HEK293 (cell line): ENCODE measurements around the gene PSMD3.

Experiments
- CTCF ChIA-PET: fragments of 350-600 bp; formaldehyde crosslinking; extraction: SDS; loops from one replicate; lab custom pipeline; 2021; ENCODE audit warnings: antibody characterized with exemption; lab: Yijun Ruan, JAX
- POLR2A ChIA-PET: fragments of 300-600 bp; formaldehyde crosslinking; extraction: SDS; loops from one replicate; lab custom pipeline; 2020; ENCODE audit warnings: antibody characterized with exemption, inconsistent platforms; lab: Yijun Ruan, JAX
- H3K27ac ChIP-seq: fragments of 200-500 bp; sonication (Bioruptor generic); 2 replicates; pipeline ENCODE4 v1.5.1; 2014; ENCODE audit warnings: low read depth, low read length, control low read depth, inconsistent platforms; ENCODE audit errors: extremely low read depth
- H3K36me3 ChIP-seq, 2 experiments: fragments of 200-500 bp in 1 of 2; sonication (Bioruptor generic) in 1 of 2; 1 replicate in 1 of 2; 2 replicates in 1 of 2; pipeline ENCODE4 v1.5.1; 2014 to 2017; ENCODE audit warnings: inconsistent platforms in 2 of 2, low read length in 2 of 2; ENCODE audit not compliant: control insufficient read depth in 2 of 2, insufficient read depth in 1 of 2
- H3K4me1 ChIP-seq: fragments of 200-500 bp; sonication (Bioruptor generic); 2 replicates; pipeline ENCODE4 v1.5.1; 2014; ENCODE audit warnings: mild to moderate bottlenecking, low read length, inconsistent platforms; ENCODE audit not compliant: control insufficient read depth, insufficient read depth
- H3K4me3 ChIP-seq: 2 replicates; pipeline ENCODE4 v1.5.1; 2011; ENCODE audit warnings: low read depth, mild to moderate bottlenecking, control low read depth, low read length, moderate library complexity
- H3K9me3 ChIP-seq: fragments of 200-500 bp; sonication (Bioruptor generic); 2 replicates; pipeline ENCODE4 v1.5.1; 2014; ENCODE audit warnings: low read depth, low read length, inconsistent platforms; ENCODE audit not compliant: control insufficient read depth, insufficient read depth
- KLF7 ChIP-seq: fragments of 450-650 bp; formaldehyde crosslinking; IDR thresholded peaks from 2 replicates; pipeline ENCODE4 v1.5.1; 2016; ENCODE audit warnings: missing biosample characterization, missing genetic modification characterization, borderline replicate concordance
- MZF1 ChIP-seq: fragments of 450-650 bp; formaldehyde crosslinking; IDR thresholded peaks from 2 replicates; pipeline ENCODE4 v1.5.1; 2017; ENCODE audit warnings: missing biosample characterization, missing genetic modification characterization, borderline replicate concordance
- RBAK ChIP-seq: fragments of 450-650 bp; formaldehyde crosslinking; IDR thresholded peaks from 2 replicates; pipeline ENCODE4 v1.5.1; 2016; ENCODE audit warnings: missing biosample characterization, missing genetic modification characterization
- TRIM28 ChIP-seq: IDR thresholded peaks from 2 replicates; pipeline ENCODE4 v1.6.1; 2011; ENCODE audit warnings: low read length, control low read depth, borderline replicate concordance
- ZBTB17 ChIP-seq: fragments of 450-650 bp; formaldehyde crosslinking; IDR thresholded peaks from 2 replicates; pipeline ENCODE4 v1.5.1; 2016; ENCODE audit warnings: missing biosample characterization, missing genetic modification characterization
- ZNF112 ChIP-seq: fragments of 450-650 bp; formaldehyde crosslinking; IDR thresholded peaks from 2 replicates; pipeline ENCODE4 v1.5.0; 2017; ENCODE audit warnings: missing biosample characterization, missing genetic modification characterization
- ZNF2 ChIP-seq: fragments of 450-650 bp; formaldehyde crosslinking; IDR thresholded peaks from 2 replicates; pipeline ENCODE4 v1.5.1; 2016; ENCODE audit warnings: missing biosample characterization, missing genetic modification characterization
- ZNF214 ChIP-seq: fragments of 450-650 bp; formaldehyde crosslinking; IDR thresholded peaks from 2 replicates; pipeline ENCODE4 v1.5.1; 2017; ENCODE audit warnings: missing biosample characterization, mild to moderate bottlenecking, missing genetic modification characterization, borderline replicate concordance
- ZNF391 ChIP-seq: fragments of 450-650 bp; formaldehyde crosslinking; IDR thresholded peaks from 2 replicates; pipeline ENCODE4 v1.5.1; 2016; ENCODE audit warnings: low read depth, missing biosample characterization, missing genetic modification characterization, borderline replicate concordance
- ZNF423 ChIP-seq: fragments of 450-650 bp; formaldehyde crosslinking; IDR thresholded peaks from 2 replicates; pipeline ENCODE4 v1.5.1; 2016; ENCODE audit warnings: missing biosample characterization, missing genetic modification characterization
- ZNF561 ChIP-seq: fragments of 450-650 bp; IDR thresholded peaks from 2 replicates; pipeline ENCODE4 v1.5.1; 2018; ENCODE audit warnings: missing biosample characterization, missing genetic modification characterization, borderline replicate concordance
- ZNF600 ChIP-seq: fragments of 450-650 bp; formaldehyde crosslinking; IDR thresholded peaks from 2 replicates; pipeline ENCODE4 v1.5.1; 2016; ENCODE audit warnings: missing biosample characterization, missing genetic modification characterization
- ZNF654 ChIP-seq: fragments of 450-650 bp; formaldehyde crosslinking; IDR thresholded peaks from 2 replicates; pipeline ENCODE4 v1.5.1; 2016; ENCODE audit warnings: low read depth, missing biosample characterization, missing genetic modification characterization
- ZNF660 ChIP-seq: fragments of 450-650 bp; IDR thresholded peaks from 2 replicates; pipeline ENCODE4 v1.5.1; 2018; ENCODE audit warnings: missing biosample characterization, mild to moderate bottlenecking, missing genetic modification characterization
- ZNF701 ChIP-seq: fragments of 450-650 bp; formaldehyde crosslinking; IDR thresholded peaks from 2 replicates; pipeline ENCODE4 v1.5.1; 2016; ENCODE audit warnings: missing biosample characterization, missing genetic modification characterization
- ZNF777 ChIP-seq: fragments of 450-650 bp; formaldehyde crosslinking; IDR thresholded peaks from 2 replicates; pipeline ENCODE4 v1.5.1; 2017; ENCODE audit warnings: missing biosample characterization, missing genetic modification characterization, borderline replicate concordance
- ZNF843 ChIP-seq: fragments of 450-650 bp; formaldehyde crosslinking; IDR thresholded peaks from 2 replicates; pipeline ENCODE4 v1.5.1; 2016; ENCODE audit warnings: missing biosample characterization, missing genetic modification characterization
- TF ChIP-seq, protein P1 (sequence below): fragments of 450-650 bp; formaldehyde crosslinking; IDR thresholded peaks from 2 replicates; pipeline ENCODE4 v1.5.1; 2016; ENCODE audit warnings: missing biosample characterization, missing genetic modification characterization
- TF ChIP-seq, protein P2 (sequence below): fragments of 450-650 bp; IDR thresholded peaks from 2 replicates; pipeline ENCODE4 v1.5.1; 2018; ENCODE audit warnings: missing biosample characterization, missing genetic modification characterization
- TF ChIP-seq, protein P3 (sequence below): fragments of 450-650 bp; formaldehyde crosslinking; IDR thresholded peaks from 2 replicates; pipeline ENCODE4 v1.5.1; 2016; ENCODE audit warnings: missing biosample characterization, missing genetic modification characterization
- TF ChIP-seq, protein P4 (sequence below): fragments of 450-650 bp; formaldehyde crosslinking; IDR thresholded peaks from 2 replicates; pipeline ENCODE4 v1.5.1; 2016; ENCODE audit warnings: missing biosample characterization, missing genetic modification characterization
- TF ChIP-seq, protein P5 (sequence below): fragments of 450-650 bp; formaldehyde crosslinking; IDR thresholded peaks from 2 replicates; pipeline ENCODE4 v1.5.1; 2016; ENCODE audit warnings: missing biosample characterization, missing genetic modification characterization
- TF ChIP-seq, protein P6 (sequence below): fragments of 450-650 bp; formaldehyde crosslinking; IDR thresholded peaks from 2 replicates; pipeline ENCODE4 v1.5.1; 2016; ENCODE audit warnings: missing biosample characterization, missing genetic modification characterization

The PSMD3 gene

DNA sequence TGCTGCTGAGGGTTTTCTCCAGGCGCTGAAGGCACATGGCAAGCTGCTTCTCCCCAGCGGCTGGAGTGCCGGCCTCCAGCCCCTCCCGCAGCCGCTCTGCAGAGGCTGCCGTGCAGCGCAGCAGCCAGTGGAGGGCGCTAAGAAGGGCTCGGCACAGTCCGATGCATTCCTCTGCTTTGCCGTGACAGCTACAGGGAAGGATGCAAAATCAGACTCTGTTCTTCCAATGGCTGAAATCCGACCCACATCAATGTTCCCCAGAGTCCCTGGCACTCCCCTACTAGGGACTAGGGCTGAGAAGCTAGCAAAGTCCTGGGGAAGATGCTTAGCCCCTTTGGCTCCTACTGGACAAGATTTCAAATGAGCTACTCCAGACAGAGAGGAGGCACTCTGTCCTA lies 54.6 kb downstream of the PSMD3 start (continued):
- peak; percentile 45 for TF ChIP-seq ZNF654
- no peak for TF ChIP-seq ZNF214 (tag by site-specific recombination)
- 0 out of 2 replicates have a peak, but pooled peaks have one; percentile 48 for TF ChIP-seq ZNF660
- TF ChIP-seq, protein P1, sequence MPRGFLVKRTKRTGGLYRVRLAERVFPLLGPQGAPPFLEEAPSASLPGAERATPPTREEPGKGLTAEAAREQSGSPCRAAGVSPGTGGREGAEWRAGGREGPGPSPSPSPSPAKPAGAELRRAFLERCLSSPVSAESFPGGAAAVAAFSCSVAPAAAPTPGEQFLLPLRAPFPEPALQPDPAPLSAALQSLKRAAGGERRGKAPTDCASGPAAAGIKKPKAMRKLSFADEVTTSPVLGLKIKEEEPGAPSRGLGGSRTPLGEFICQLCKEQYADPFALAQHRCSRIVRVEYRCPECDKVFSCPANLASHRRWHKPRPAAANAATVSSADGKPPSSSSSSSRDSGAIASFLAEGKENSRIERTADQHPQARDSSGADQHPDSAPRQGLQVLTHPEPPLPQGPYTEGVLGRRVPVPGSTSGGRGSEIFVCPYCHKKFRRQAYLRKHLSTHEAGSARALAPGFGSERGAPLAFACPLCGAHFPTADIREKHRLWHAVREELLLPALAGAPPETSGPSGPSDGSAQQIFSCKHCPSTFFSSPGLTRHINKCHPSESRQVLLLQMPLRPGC (tag by site-specific recombination): peak; percentile 86
- TF ChIP-seq ZNF2 (tag by site-specific recombination): 0 out of 2 replicates have a peak, but pooled peaks have one; percentile 38
- no peak for TF ChIP-seq ZNF112 (tag by site-specific recombination)
- TF ChIP-seq ZBTB17 (tag by site-specific recombination): peak; percentile 83
- no peak for TF ChIP-seq ZNF777 (tag by site-specific recombination)
- TF ChIP-seq MZF1 (tag by site-specific recombination): peak; percentile 99
- peak; percentile 37; the same call in 1 of the 2 replicates for TF ChIP-seq ZNF600 (tag by site-specific recombination)

DNA sequence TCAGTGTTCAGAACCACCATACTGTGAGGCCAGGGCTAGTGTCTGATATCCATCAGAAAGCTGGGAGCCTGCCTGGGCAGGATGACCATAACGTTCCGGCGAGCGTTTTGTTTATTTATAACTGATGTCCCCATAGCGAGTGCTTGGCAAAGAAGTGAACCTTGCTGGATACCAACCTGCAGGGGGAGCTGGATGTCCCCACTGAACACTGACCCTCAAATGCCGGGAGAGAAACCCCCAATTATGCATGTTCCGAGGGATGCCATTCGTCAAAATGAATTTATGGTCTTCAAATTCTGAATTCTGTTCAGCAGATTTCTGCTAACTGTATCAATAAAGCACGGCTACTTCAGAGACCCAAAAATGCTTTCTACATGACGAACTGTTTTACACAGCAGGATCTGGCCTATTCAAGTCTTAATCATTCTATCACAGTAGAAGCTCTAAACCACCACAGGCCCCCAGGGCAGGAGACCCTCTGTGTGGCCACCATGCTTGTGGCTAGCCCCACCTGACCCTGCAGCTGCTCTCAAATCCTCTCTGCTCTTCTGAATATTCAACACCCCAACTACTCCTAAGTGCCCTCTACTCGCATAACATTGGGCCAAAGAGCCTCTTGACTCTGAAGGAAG lies 58.4 kb downstream of the PSMD3 start:
- POLR2A ChIA-PET: interaction anchor here (0.8 to 1.8 kb wide), 6 partner anchors 11 to 101 kb away, joined by 3 to 9 read pairs (median 3); partner anchors contain the start of genes CASC3, MED24 and THRA
- CTCF ChIA-PET: interaction anchor here (0.5 to 10.2 kb wide), 15 partner anchors 12 to 339 kb away, joined by 3 to 154 read pairs (median 6); partner anchors contain the start of genes CSF3, MED24 and RAPGEFL1
- TF ChIP-seq ZNF423 (tag by site-specific recombination): no peak
- TF ChIP-seq, protein P2, sequence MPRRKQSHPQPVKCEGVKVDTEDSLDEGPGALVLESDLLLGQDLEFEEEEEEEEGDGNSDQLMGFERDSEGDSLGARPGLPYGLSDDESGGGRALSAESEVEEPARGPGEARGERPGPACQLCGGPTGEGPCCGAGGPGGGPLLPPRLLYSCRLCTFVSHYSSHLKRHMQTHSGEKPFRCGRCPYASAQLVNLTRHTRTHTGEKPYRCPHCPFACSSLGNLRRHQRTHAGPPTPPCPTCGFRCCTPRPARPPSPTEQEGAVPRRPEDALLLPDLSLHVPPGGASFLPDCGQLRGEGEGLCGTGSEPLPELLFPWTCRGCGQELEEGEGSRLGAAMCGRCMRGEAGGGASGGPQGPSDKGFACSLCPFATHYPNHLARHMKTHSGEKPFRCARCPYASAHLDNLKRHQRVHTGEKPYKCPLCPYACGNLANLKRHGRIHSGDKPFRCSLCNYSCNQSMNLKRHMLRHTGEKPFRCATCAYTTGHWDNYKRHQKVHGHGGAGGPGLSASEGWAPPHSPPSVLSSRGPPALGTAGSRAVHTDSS (tag by site-specific recombination): no peak
- TF ChIP-seq ZNF2 (tag by site-specific recombination): no peak
- 0 out of 2 replicates have a peak, but pooled peaks have one; percentile 33 for TF ChIP-seq TRIM28
- TF ChIP-seq KLF7 (tag by site-specific recombination): no peak
- no peak for TF ChIP-seq ZNF391 (tag by site-specific recombination)
- TF ChIP-seq ZNF843 (tag by site-specific recombination): no peak
- TF ChIP-seq, protein P3, sequence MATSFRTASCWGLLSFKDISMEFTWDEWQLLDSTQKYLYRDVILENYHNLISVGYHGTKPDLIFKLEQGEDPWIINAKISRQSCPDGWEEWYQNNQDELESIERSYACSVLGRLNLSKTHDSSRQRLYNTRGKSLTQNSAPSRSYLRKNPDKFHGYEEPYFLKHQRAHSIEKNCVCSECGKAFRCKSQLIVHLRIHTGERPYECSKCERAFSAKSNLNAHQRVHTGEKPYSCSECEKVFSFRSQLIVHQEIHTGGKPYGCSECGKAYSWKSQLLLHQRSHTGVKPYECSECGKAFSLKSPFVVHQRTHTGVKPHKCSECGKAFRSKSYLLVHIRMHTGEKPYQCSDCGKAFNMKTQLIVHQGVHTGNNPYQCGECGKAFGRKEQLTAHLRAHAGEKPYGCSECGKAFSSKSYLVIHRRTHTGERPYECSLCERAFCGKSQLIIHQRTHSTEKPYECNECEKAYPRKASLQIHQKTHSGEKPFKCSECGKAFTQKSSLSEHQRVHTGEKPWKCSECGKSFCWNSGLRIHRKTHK: no peak
- no peak for TF ChIP-seq ZNF561 (tag by site-specific recombination)
- TF ChIP-seq, protein P4, sequence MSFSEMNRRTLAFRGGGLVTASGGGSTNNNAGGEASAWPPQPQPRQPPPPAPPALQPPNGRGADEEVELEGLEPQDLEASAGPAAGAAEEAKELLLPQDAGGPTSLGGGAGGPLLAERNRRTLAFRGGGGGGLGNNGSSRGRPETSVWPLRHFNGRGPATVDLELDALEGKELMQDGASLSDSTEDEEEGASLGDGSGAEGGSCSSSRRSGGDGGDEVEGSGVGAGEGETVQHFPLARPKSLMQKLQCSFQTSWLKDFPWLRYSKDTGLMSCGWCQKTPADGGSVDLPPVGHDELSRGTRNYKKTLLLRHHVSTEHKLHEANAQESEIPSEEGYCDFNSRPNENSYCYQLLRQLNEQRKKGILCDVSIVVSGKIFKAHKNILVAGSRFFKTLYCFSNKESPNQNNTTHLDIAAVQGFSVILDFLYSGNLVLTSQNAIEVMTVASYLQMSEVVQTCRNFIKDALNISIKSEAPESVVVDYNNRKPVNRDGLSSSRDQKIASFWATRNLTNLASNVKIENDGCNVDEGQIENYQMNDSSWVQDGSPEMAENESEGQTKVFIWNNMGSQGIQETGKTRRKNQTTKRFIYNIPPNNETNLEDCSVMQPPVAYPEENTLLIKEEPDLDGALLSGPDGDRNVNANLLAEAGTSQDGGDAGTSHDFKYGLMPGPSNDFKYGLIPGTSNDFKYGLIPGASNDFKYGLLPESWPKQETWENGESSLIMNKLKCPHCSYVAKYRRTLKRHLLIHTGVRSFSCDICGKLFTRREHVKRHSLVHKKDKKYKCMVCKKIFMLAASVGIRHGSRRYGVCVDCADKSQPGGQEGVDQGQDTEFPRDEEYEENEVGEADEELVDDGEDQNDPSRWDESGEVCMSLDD (tag by site-specific recombination): no peak
- no peak for TF ChIP-seq ZBTB17 (tag by site-specific recombination)
- no peak for TF ChIP-seq ZNF701 (tag by site-specific recombination)
- TF ChIP-seq, protein P5, sequence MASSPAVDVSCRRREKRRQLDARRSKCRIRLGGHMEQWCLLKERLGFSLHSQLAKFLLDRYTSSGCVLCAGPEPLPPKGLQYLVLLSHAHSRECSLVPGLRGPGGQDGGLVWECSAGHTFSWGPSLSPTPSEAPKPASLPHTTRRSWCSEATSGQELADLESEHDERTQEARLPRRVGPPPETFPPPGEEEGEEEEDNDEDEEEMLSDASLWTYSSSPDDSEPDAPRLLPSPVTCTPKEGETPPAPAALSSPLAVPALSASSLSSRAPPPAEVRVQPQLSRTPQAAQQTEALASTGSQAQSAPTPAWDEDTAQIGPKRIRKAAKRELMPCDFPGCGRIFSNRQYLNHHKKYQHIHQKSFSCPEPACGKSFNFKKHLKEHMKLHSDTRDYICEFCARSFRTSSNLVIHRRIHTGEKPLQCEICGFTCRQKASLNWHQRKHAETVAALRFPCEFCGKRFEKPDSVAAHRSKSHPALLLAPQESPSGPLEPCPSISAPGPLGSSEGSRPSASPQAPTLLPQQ (tag by site-specific recombination): no peak
- TF ChIP-seq, protein P6, sequence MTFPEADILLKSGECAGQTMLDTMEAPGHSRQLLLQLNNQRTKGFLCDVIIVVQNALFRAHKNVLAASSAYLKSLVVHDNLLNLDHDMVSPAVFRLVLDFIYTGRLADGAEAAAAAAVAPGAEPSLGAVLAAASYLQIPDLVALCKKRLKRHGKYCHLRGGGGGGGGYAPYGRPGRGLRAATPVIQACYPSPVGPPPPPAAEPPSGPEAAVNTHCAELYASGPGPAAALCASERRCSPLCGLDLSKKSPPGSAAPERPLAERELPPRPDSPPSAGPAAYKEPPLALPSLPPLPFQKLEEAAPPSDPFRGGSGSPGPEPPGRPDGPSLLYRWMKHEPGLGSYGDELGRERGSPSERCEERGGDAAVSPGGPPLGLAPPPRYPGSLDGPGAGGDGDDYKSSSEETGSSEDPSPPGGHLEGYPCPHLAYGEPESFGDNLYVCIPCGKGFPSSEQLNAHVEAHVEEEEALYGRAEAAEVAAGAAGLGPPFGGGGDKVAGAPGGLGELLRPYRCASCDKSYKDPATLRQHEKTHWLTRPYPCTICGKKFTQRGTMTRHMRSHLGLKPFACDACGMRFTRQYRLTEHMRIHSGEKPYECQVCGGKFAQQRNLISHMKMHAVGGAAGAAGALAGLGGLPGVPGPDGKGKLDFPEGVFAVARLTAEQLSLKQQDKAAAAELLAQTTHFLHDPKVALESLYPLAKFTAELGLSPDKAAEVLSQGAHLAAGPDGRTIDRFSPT (tag by site-specific recombination): no peak
- no peak for TF ChIP-seq RBAK (tag by site-specific recombination)

More for the DNA sequence above, 58.4 kb downstream of the PSMD3 start:
- H3K9me3 ChIP-seq: no peaks in the 10 kb centered on the region
- H3K4me1 ChIP-seq: no peaks in the 10 kb centered on the region
- peaks cover 17 to 44% of the 10 kb centered on the region in 2 experiments; a peak in 2 of 3 replicates for H3K36me3 ChIP-seq
- no peak overlapping the region for H3K27ac ChIP-seq
- H3K4me3 ChIP-seq: no peak overlapping the region
